ENCODE results near the gene PHACTR1.

DNA sequence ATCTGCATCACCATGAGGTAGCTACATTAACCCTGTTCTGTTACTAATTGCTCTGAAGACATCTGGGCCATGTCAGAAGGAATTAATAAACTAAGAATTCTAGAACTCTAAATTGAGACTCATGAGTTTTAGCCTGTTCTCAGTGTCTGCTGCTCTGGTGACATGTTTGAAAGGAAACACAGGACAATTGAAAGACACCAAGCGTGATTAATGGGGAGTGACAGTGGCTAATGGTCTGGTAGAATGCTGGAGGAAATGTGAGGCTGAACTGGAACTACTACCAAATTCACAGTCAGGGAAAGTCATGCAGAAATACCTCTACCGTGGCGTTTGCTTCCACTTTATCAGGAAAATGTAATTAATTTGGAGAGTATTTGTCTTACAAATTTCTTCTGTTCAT is 471.7 kb downstream of the PHACTR1 start:
- TF ChIP-seq CREB1 (IDR thresholded peaks at IDR 0.05; ENCODE audit: low read depth) = no peak
- TF ChIP-seq CEBPB (IDR thresholded peaks at IDR 0.05) = no peak
- TF ChIP-seq EP300 (IDR thresholded peaks at IDR 0.05; ENCODE audit: borderline replicate concordance) = no peak
- no peak for TF ChIP-seq EGR1 (IDR thresholded peaks at IDR 0.05)
- no peak for TF ChIP-seq TAF1 (IDR thresholded peaks at IDR 0.05; ENCODE audit: low read depth)
- TF ChIP-seq RAD21 (IDR thresholded peaks at IDR 0.05; ENCODE audit: low read depth) = no peak
- TF ChIP-seq, protein P1, sequence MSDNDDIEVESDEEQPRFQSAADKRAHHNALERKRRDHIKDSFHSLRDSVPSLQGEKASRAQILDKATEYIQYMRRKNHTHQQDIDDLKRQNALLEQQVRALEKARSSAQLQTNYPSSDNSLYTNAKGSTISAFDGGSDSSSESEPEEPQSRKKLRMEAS (IDR thresholded peaks at IDR 0.05) = no peak
- TF ChIP-seq TEAD4 (IDR thresholded peaks at IDR 0.05) = no peak
- no peak for TF ChIP-seq FOXM1 (IDR thresholded peaks at IDR 0.05; ENCODE audit: borderline replicate concordance, low read depth)
- TF ChIP-seq TCF12 (IDR thresholded peaks at IDR 0.05; ENCODE audit: low read depth) = no peak

Data from Ishikawa (cell line).